NCI-H69 (cell line): ENCODE measurements around the gene OR1N1.
A peak's percentile ranks its signal among the peaks of the same experiment; 100 is the strongest.
"Not testable (repeated sequence)": the region's sequence is repeated elsewhere in the genome, so short reads cannot be mapped to it uniquely, and the experiment has no call there.

ENCODE experiments used
- DNase-seq: peaks from one replicate; lab custom pipeline; 2025; lab: John Stamatoyannopoulos, UW

Gene OR1N1, protein sequence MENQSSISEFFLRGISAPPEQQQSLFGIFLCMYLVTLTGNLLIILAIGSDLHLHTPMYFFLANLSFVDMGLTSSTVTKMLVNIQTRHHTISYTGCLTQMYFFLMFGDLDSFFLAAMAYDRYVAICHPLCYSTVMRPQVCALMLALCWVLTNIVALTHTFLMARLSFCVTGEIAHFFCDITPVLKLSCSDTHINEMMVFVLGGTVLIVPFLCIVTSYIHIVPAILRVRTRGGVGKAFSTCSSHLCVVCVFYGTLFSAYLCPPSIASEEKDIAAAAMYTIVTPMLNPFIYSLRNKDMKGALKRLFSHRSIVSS

GRCh38 chr9:122527193-122527592 lies at the start of gene OR1N1:
TSS of gene OR1N1 (minus strand) at chr9:122527293. CDS start at chr9:122527293, 0 bp downstream.
- DNase-seq, result no peak

- DNase-seq, result no peak
Measured at GRCh38 chr9:122572456-122572855, 45.4 kb upstream of the OR1N1 start.

GRCh38 chr9:122567901-122568300 lies 40.8 kb upstream of the OR1N1 start:
- no peak for DNase-seq

GRCh38 chr9:122562134-122562760 lies 35.2 kb upstream of the OR1N1 start:
- DNase-seq, result no peak

GRCh38 chr9:122561446-122561845 lies 34.4 kb upstream of the OR1N1 start:
- no peak for DNase-seq

- no peak for DNase-seq
Measured at GRCh38 chr9:122552812-122553211, 25.7 kb upstream of the OR1N1 start, which contains the start of gene OR1N2. TSS of gene OR1N2 (plus strand) at chr9:122553112. CDS start at chr9:122553212, 100 bp downstream.

- DNase-seq, result no peak
Measured at GRCh38 chr9:122551371-122551770, 24.3 kb upstream of the OR1N1 start.

DNA sequence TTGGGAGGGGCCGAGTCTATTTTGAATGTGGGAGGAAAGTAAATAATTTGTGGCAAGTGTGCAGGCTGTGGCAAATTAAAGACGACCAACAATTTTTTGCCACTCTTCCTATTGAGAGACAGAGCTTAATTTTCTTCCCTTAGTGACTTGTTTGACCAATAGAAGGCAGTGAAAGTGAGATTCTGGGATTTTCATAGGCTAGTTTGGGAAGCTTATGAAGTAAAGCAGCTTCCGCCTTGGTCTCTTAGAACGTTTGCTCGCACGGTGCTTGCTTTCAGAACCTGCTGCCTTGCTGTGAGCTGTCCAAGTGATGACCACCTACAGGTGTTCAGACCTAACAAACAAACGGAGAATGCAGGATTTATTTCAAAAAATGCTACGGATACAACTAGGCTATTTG lies 19.1 kb upstream of the OR1N1 start:
- peak; percentile 18 for DNase-seq

DNA sequence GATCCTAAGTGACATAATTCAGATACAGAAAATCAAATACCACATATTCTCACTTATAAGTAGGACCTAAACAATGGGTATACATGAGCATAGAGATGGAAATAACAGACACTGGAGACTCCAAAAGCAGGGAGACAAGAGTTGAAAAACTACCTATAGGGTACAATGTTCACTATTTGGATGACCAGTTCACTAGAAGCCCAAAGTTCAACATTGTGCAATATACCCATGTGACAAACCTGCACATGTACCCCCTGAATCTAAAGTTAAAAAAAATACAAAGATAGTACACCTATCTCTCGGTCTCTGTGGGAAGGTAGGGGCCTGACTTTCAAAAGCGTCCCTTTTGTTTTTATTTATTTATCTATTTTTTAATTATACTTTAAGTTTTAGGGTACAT lies 11.7 kb upstream of the OR1N1 start:
- no peak for DNase-seq

- not testable (repeated sequence) for DNase-seq
Measured at GRCh38 chr9:122537066-122537465, 10.0 kb upstream of the OR1N1 start.

- no peak for DNase-seq
Measured at GRCh38 chr9:122536134-122536533, 9.0 kb upstream of the OR1N1 start.

DNA sequence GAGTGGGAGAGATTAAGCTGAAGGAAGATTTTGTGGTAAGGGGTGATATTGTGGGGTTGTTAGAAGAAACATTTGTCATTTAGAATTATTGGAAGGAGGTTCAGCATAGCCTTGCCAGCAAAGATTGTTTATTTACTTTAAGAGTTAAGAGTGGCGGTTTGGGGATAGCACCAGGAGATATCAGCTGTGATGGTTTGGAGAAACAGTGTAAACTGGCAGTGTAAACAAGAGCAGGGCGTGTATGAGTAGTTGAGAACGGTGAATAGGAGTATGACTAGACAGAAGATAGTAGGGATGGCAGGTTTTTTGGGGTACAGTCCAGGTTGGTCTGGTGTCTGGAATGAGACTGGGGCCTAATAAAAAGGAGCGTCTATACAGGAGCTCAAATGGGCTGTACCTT lies 4.1 kb upstream of the OR1N1 start:
- DNase-seq, result not testable (repeated sequence)

GRCh38 chr9:122526602-122527001 lies 491 bp downstream of the OR1N1 start:
- DNase-seq, result no peak

DNA sequence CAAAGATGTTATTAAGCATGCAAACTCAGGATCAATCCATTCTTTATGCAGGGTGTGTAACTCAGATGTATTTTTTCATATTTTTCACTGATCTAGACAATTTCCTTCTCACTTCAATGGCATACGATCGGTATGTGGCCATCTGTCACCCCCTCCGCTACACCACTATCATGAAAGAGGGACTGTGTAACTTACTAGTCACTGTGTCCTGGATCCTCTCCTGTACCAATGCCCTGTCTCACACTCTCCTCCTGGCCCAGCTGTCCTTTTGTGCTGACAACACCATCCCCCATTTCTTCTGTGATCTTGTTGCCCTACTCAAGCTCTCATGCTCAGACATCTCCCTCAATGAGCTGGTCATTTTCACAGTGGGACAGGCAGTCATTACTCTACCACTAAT lies 7.7 kb downstream of the OR1N1 start:
- DNase-seq, result no peak

GRCh38 chr9:122518841-122519240 lies 8.3 kb downstream of the OR1N1 start, which contains the start of gene OR1J4:
TSS of gene OR1J4 (plus strand) at chr9:122519141. CDS start at chr9:122519141, 0 bp downstream.
- DNase-seq, result no peak

DNA sequence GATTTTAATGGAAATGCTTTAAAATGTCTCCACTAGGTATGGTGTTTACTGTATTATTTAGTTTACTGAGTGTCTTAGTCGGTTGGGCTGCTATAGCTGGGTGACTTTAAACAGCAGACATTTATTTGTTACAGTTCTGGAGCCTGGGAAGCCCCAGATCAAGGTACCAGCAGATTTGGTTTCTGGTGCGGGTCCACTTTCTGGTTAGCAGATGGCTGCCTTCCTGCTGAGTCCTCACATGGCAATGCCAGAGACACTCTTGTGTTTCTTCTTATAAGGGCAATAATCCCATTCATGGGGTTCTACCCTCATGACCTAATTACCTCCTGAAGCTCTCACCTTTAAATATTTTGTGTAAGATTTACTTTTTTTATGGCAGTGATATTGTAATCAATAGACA lies 8.9 kb downstream of the OR1N1 start:
- no peak for DNase-seq

DNA sequence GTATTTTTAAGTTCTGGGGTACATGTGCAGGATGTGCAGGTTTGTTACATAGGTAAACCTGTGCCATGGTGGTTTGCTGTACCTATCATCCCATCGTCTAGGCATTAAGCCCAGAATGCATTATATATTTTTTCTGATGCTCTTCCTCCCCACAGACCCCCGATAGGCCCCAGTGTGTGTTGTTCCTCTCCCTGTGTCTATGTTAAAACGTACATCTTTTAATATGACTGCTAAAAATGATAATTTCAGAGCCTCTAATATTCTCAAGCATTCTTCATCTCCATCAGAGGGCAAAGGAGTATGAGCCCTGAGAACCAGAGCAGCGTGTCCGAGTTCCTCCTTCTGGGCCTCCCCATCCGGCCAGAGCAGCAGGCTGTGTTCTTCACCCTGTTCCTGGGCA lies 16.6 kb downstream of the OR1N1 start, which contains the start of gene OR1J2:
OR1J2 (plus strand) TSS at position 301 of the 400 bp plus-strand sequence; CDS start at position 301, 0 bp downstream.
- no peak for DNase-seq

GRCh38 chr9:122506964-122507363 lies 20.1 kb downstream of the OR1N1 start:
- DNase-seq, result no peak

DNA sequence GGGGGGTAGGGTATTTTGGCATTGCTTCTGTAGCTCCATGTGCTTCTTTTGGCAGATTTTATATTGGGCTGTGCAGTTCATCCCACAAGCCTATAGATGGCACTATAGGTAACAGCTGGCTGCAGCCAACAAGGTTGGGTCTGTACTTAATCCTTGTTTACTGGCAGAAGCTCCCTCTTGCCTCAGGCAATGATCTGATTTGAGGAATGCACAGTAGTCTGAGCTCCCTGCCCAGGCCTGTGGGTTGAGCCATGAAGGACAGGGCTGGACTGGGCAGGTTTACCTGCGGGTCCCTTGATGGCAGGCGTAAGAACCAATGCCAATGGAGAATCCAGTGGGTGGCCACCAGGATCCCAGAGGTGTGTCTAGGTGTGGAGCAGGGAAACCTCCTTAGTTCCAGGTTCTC lies 28.2 kb downstream of the OR1N1 start:
- peak; percentile 67 for DNase-seq

GRCh38 chr9:122479062-122479461 lies 48.0 kb downstream of the OR1N1 start:
- no peak for DNase-seq

GRCh38 chr9:122477826-122478225 lies 49.3 kb downstream of the OR1N1 start, which contains the start of gene OR1J1:
TSS of gene OR1J1 (minus strand) at chr9:122477926. CDS start at chr9:122477926, 0 bp downstream.
- no peak for DNase-seq

DNA sequence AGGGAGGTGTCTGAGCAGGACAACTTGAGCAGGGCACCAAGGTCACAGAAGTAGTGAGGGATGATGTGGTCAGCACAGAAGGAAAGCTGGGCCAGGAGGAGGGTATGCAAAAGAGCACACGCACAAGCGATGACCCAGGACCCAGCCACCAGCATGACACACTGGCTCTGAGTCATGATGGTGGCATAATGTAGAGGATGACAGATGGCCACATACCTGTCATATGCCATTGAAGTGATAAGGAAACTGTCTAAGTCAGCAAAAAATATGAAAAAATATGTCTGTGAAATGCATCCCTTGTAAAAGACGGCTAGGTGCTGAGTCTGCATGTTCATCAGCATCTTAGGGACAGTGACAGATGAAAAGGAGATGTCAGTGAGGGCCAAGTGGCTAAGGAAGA lies 49.7 kb downstream of the OR1N1 start:
- no peak for DNase-seq
